Neural cell (in vitro differentiated cells): Measurements from ENCODE around the gene LSAMP. TPM values are rescaled to one million over a fixed set of nuclear protein-coding genes. Genes with fewer than 3 reads are reported as not detected.

Experiments used
- H2AFZ ChIP-seq: fragments of 200-600, 300-800 bp; sonication (generic), shearing (Covaris generic); 2 replicates; pipeline ENCODE4 v1.6.0; 2014; ENCODE audit warnings: low read depth, mild to moderate bottlenecking, antibody characterized with exemption, low read length, moderate library complexity
- H3F3A ChIP-seq: fragments of 200-600 bp; shearing (Covaris generic); 2 replicates; pipeline ENCODE4 v1.6.1; 2016; ENCODE audit warnings: mild to moderate bottlenecking, moderate library complexity, mixed read lengths, antibody characterized with exemption, low read length; ENCODE audit not compliant: insufficient read depth, poor library complexity, severe bottlenecking
- H3K27ac ChIP-seq: fragments of 200-600, 300-800 bp; sonication (generic), shearing (Covaris generic); 2 replicates; pipeline ENCODE4 v1.5.1; 2014; ENCODE audit warnings: mild to moderate bottlenecking, low read length, moderate library complexity
- H3K27me3 ChIP-seq: fragments of 300-800, 200-600 bp; sonication (generic), shearing (Covaris generic); 2 replicates; pipeline ENCODE4 v1.6.0; 2014; ENCODE audit warnings: mild to moderate bottlenecking, low read depth, low read length, moderate library complexity; ENCODE audit not compliant: insufficient read depth
- H3K36me3 ChIP-seq: fragments of 300-800, 200-600 bp; sonication (generic), shearing (Covaris generic); 2 replicates; pipeline ENCODE4 v1.5.1; 2014; ENCODE audit warnings: mild to moderate bottlenecking, antibody characterized with exemption, low read length, moderate library complexity; ENCODE audit not compliant: insufficient read depth
- H3K4me2 ChIP-seq: fragments of 300-800, 200-600 bp; sonication (generic), shearing (Covaris generic); 2 replicates; pipeline ENCODE4 v1.6.0; 2014; ENCODE audit warnings: mild to moderate bottlenecking, low read length
- H3K4me3 ChIP-seq: fragments of 300-800, 200-600 bp; sonication (generic), shearing (Covaris generic); 2 replicates; pipeline ENCODE4 v1.5.1; 2014; ENCODE audit warnings: mild to moderate bottlenecking, low read length, moderate library complexity
- H3K79me2 ChIP-seq: fragments of 200-600 bp; shearing (Covaris generic); replicated peaks from 2 replicates; pipeline ENCODE4 v1.6.0; 2014; ENCODE audit warnings: mild to moderate bottlenecking, low read length, moderate library complexity; ENCODE audit not compliant: insufficient read depth
- H3K9ac ChIP-seq: fragments of 300-800, 200-600 bp; sonication (generic), shearing (Covaris generic); 2 replicates; pipeline ENCODE4 v1.6.1; 2016; ENCODE audit warnings: mild to moderate bottlenecking, low read length, mixed read lengths
- H3K9me2 ChIP-seq: fragments of 200-600 bp; shearing (Covaris generic); 2 replicates; pipeline ENCODE4 v1.6.1; 2016; ENCODE audit warnings: mild to moderate bottlenecking, low read length, mixed read lengths; ENCODE audit not compliant: insufficient read depth
- H3K9me3 ChIP-seq: fragments of 200-600, 300-800 bp; sonication (generic), shearing (Covaris generic); 2 replicates; pipeline ENCODE4 v1.6.1; 2016; ENCODE audit warnings: mild to moderate bottlenecking, mixed run types, low read length, moderate library complexity, mixed read lengths
- H4K20me1 ChIP-seq: fragments of 200-600 bp; shearing (Covaris generic); 2 replicates; pipeline ENCODE4 v1.6.1; 2016; ENCODE audit warnings: mild to moderate bottlenecking, mixed run types; ENCODE audit not compliant: insufficient read depth
- EP300 ChIP-seq: fragments of 450-650 bp; conservative IDR thresholded peaks from 2 replicates; pipeline ENCODE4 v1.6.1; 2014; ENCODE audit warnings: antibody characterized with exemption, mild to moderate bottlenecking, moderate library complexity; ENCODE audit not compliant: poor library complexity, severe bottlenecking
- EZH2 ChIP-seq: fragments of 200-600, 300-800 bp; shearing (Covaris generic), sonication (generic); IDR thresholded peaks from 2 replicates; pipeline ENCODE4 v1.6.1; 2014; ENCODE audit warnings: antibody characterized with exemption, low read length, borderline replicate concordance, mild to moderate bottlenecking; ENCODE audit not compliant: insufficient read depth, poor library complexity, severe bottlenecking
- MXI1 ChIP-seq: fragments of 450-650 bp; conservative IDR thresholded peaks from 2 replicates; pipeline ENCODE4 v1.6.1; 2014; ENCODE audit warnings: antibody characterized with exemption, mild to moderate bottlenecking; ENCODE audit not compliant: poor library complexity, severe bottlenecking
- POLR2AphosphoS5 ChIP-seq: IDR thresholded peaks from 2 replicates; pipeline ENCODE4 v1.6.1; 2012
- RAD21 ChIP-seq: fragments of 450-650 bp; conservative IDR thresholded peaks from 2 replicates; pipeline ENCODE4 v1.6.1; 2014; ENCODE audit warnings: antibody characterized with exemption, mild to moderate bottlenecking, moderate library complexity
- SMC3 ChIP-seq: fragments of 450-650 bp; conservative IDR thresholded peaks from 2 replicates; pipeline ENCODE4 v1.6.1; 2014; ENCODE audit warnings: antibody characterized with exemption, mild to moderate bottlenecking, moderate library complexity; ENCODE audit not compliant: poor library complexity
- TAF1 ChIP-seq: IDR thresholded peaks from 2 replicates; pipeline ENCODE4 v1.6.1; 2012; ENCODE audit warnings: low read depth
- polyA plus RNA-seq: library from polyadenylated mRNA; depleted of rRNA; stranded (reverse); fragments of >200 nt; gene quantifications from 2 replicates; pipeline ENCODE4 v1.2.3, GENCODE V29; 2014
- TF ChIP-seq, protein P1 (sequence below): IDR thresholded peaks from 2 replicates; pipeline ENCODE4 v1.6.1; 2012; ENCODE audit warnings: borderline replicate concordance
- TF ChIP-seq, protein P2 (sequence below): fragments of 450-650 bp; IDR thresholded peaks from 2 replicates; pipeline ENCODE4 v1.5.1; 2014; ENCODE audit warnings: antibody characterized with exemption, mild to moderate bottlenecking, moderate library complexity; ENCODE audit not compliant: poor library complexity, severe bottlenecking

LSAMP gene
- polyA plus RNA-seq, 1 donor from 2014 or later, result 93.6 TPM

DNA sequence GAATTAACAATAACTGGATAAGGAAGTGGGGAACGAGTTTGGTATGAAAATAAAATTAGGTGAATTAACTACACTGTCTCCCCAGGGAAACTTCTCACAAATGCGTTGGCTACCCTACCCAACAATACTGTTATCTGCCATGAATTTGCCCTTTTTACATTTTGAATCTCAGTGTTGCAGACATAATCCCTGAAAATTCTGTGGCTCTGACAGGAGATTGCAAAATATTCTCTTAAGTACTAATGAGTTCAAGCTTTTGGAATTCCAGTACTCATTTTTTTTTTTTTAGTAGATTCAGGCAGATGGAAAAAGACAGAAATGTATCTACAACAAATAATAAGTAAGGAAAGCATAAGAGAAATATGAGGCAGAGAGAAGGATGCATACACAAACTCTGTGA, 332.6 kb downstream of the LSAMP start:
- H3F3A ChIP-seq, result no peaks in the 10 kb centered on the region
- no peaks in the 10 kb centered on the region for H4K20me1 ChIP-seq
- H3K36me3 ChIP-seq, result no peaks in the 10 kb centered on the region
- no peak overlapping the region for H3K9ac ChIP-seq
- no peak overlapping the region for H3K4me2 ChIP-seq
- no peak for TF ChIP-seq MXI1
- TF ChIP-seq EZH2, result no peak
- TF ChIP-seq POLR2AphosphoS5, result no peak
- H3K9me2 ChIP-seq, result no peaks in the 10 kb centered on the region
- no peak overlapping the region for H3K27ac ChIP-seq
- H3K79me2 ChIP-seq, result no peaks in the 10 kb centered on the region
- no peaks in the 10 kb centered on the region for H3K9me3 ChIP-seq
- no peak overlapping the region for H2AFZ ChIP-seq
- H3K4me3 ChIP-seq, result no peak overlapping the region
- H3K27me3 ChIP-seq, result no peaks in the 10 kb centered on the region

DNA sequence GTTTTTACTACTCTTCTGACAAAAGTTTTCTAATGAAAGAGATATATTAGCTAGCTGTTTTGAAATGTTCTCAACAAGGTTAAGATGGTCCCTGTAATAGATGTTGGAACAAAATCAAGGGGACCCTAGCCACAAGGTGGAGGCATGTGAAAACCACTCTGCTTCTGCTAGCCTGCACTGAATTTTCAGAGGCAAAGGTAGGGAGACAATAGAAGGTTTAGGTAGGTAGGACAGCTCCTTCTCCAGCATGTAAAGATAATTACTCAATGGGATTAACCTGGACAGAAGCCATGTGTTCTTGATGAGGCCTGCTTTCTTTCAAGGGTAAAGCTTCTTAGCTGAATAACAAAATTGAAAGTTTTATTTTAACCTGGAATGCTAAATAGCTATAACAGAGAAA, 333.5 kb downstream of the LSAMP start:
- Histone ChIP-seq H3K9me2 (no peaks in the 10 kb centered on the region), H3K27ac (no peak overlapping the region), H3K4me2 (no peak overlapping the region), H3K4me3 (no peak overlapping the region), H3K9me3 (no peaks in the 10 kb centered on the region), H4K20me1 (no peaks in the 10 kb centered on the region), H3K27me3 (no peaks in the 10 kb centered on the region), H3K79me2 (no peaks in the 10 kb centered on the region), H3K9ac (no peak overlapping the region), H3F3A (no peaks in the 10 kb centered on the region), H3K36me3 (no peaks in the 10 kb centered on the region), H2AFZ (no peak overlapping the region)
- TF ChIP-seq TAF1 (no peak), SMC3 (no peak), EP300 (no peak), RAD21 (no peak), EZH2 (no peak), POLR2AphosphoS5 (no peak), MXI1 (no peak)
- TF ChIP-seq, protein P1, sequence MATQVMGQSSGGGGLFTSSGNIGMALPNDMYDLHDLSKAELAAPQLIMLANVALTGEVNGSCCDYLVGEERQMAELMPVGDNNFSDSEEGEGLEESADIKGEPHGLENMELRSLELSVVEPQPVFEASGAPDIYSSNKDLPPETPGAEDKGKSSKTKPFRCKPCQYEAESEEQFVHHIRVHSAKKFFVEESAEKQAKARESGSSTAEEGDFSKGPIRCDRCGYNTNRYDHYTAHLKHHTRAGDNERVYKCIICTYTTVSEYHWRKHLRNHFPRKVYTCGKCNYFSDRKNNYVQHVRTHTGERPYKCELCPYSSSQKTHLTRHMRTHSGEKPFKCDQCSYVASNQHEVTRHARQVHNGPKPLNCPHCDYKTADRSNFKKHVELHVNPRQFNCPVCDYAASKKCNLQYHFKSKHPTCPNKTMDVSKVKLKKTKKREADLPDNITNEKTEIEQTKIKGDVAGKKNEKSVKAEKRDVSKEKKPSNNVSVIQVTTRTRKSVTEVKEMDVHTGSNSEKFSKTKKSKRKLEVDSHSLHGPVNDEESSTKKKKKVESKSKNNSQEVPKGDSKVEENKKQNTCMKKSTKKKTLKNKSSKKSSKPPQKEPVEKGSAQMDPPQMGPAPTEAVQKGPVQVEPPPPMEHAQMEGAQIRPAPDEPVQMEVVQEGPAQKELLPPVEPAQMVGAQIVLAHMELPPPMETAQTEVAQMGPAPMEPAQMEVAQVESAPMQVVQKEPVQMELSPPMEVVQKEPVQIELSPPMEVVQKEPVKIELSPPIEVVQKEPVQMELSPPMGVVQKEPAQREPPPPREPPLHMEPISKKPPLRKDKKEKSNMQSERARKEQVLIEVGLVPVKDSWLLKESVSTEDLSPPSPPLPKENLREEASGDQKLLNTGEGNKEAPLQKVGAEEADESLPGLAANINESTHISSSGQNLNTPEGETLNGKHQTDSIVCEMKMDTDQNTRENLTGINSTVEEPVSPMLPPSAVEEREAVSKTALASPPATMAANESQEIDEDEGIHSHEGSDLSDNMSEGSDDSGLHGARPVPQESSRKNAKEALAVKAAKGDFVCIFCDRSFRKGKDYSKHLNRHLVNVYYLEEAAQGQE, result no peak
- TF ChIP-seq, protein P2, sequence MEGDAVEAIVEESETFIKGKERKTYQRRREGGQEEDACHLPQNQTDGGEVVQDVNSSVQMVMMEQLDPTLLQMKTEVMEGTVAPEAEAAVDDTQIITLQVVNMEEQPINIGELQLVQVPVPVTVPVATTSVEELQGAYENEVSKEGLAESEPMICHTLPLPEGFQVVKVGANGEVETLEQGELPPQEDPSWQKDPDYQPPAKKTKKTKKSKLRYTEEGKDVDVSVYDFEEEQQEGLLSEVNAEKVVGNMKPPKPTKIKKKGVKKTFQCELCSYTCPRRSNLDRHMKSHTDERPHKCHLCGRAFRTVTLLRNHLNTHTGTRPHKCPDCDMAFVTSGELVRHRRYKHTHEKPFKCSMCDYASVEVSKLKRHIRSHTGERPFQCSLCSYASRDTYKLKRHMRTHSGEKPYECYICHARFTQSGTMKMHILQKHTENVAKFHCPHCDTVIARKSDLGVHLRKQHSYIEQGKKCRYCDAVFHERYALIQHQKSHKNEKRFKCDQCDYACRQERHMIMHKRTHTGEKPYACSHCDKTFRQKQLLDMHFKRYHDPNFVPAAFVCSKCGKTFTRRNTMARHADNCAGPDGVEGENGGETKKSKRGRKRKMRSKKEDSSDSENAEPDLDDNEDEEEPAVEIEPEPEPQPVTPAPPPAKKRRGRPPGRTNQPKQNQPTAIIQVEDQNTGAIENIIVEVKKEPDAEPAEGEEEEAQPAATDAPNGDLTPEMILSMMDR, result no peak
